GM12891 (cell line): ENCODE results near the gene ATP1A3.

Experiments
- PAX5 ChIP-seq: IDR thresholded peaks from 2 replicates; pipeline ENCODE4 v1.6.1; 2011; ENCODE audit warnings: low read length, moderate library complexity, mild to moderate bottlenecking; ENCODE audit not compliant: insufficient read depth, severe bottlenecking
- POLR2A ChIP-seq: IDR thresholded peaks from 2 replicates; pipeline ENCODE4 v1.6.1; 2011; ENCODE audit warnings: low read depth, low read length, control low read depth
- POLR2AphosphoS5 ChIP-seq: IDR thresholded peaks from 2 replicates; pipeline ENCODE4 v1.6.1; 2011; ENCODE audit warnings: low read depth, low read length, control low read depth
- POU2F2 ChIP-seq: IDR thresholded peaks from 2 replicates; pipeline ENCODE4 v1.6.1; 2011; ENCODE audit warnings: low read depth, mild to moderate bottlenecking, control low read depth, low read length, moderate library complexity
- SPI1 ChIP-seq: IDR thresholded peaks from 2 replicates; pipeline ENCODE4 v1.6.1; 2011; ENCODE audit warnings: low read depth, low read length, control low read depth
- TAF1 ChIP-seq: IDR thresholded peaks from 2 replicates; pipeline ENCODE4 v1.6.1; 2011; ENCODE audit warnings: low read depth, low read length, control low read depth

DNA sequence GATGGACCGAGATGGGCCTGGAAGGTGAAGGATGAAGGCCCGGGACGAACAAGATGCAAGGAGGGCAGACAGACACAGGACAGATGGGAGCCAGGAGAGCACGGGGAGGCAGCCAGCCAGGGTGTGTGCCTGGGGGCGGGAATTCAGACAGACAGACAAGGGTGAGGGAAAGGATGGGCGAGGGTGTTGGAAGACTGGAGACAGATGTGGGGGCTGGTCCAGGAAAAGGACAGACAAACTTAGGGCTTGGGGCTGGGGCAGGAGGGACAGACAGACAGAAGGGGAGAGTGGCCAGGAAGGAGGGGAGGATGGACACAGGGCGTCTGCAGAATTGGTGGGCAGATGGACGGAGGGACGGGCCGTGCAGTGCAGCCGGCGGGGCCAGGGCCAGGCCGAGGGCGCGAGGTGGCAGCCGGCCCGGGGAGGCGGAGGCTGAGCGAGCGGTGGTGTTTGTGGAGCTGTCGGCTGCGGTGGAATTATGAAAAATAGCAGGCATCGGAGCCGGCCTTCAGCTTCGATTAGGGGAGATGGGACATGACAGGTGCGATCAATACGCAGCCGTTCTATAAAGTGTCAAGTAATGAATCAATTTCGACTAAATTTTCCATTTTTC, 61.2 kb downstream of the ATP1A3 start:
- no peak for TF ChIP-seq POLR2A
- no peak for TF ChIP-seq POLR2AphosphoS5
- no peak for TF ChIP-seq TAF1
- TF ChIP-seq PAX5, result no peak
- no peak for TF ChIP-seq SPI1
- TF ChIP-seq POU2F2, result no peak
